ENCODE results near the gene NRG4. TPM values are rescaled to one million over a fixed set of nuclear protein-coding genes. Genes with fewer than 3 reads are reported as not detected.

NRG4 gene
- total RNA-seq, 2 donors from 2014 or later = 0.51 to 0.95 TPM

GRCh38 chr15:76010613-76011012, 1.6 kb downstream of the NRG4 start:
- Histone ChIP-seq H3K27me3 (ENCODE audit: control insufficient read depth, insufficient read depth, low read length, poor library complexity, severe bottlenecking) (no peaks in the 10 kb centered on the region), H3K27ac (ENCODE audit: low read depth, low read length) (no peak overlapping the region), H3K9ac (ENCODE audit: extremely low read depth, low read length, poor library complexity, severe bottlenecking) (no peak overlapping the region), H3K4me1 (ENCODE audit: control insufficient read depth, insufficient read depth, low read length) (no peaks in the 10 kb centered on the region), H3K36me3 (ENCODE audit: control insufficient read depth, insufficient read depth, low read length) (no peaks in the 10 kb centered on the region), H3K9me3 (ENCODE audit: control insufficient read depth, low read length) (no peaks in the 10 kb centered on the region), H3K4me3 (ENCODE audit: low read length) (no peak overlapping the region)
- 85% methylated on average over 2 of the region's 2 CpGs; no CpG with 5 or more reads in 1 of the 2 experiments for WGBS, 2 experiments (ENCODE audit: insufficient coverage in 1 of 2, insufficient read length in 1 of 2)
- peaks cover 18% of the 10 kb centered on the region for H3K9me3 Mint-ChIP-seq
- H3K27ac Mint-ChIP-seq = no peak overlapping the region
- H3K36me3 Mint-ChIP-seq (ENCODE audit: low read depth) = peaks cover 2% of the 10 kb centered on the region
- no peak for TF ChIP-seq CTCF (conservative IDR thresholded peaks at IDR 0.05)
- DNase-seq = no peak
- no peak overlapping the region for H3K4me3 Mint-ChIP-seq
- peaks cover 1% of the 10 kb centered on the region for H3K27me3 Mint-ChIP-seq (ENCODE audit: insufficient read depth)
- H3K4me1 Mint-ChIP-seq = peaks cover 20% of the 10 kb centered on the region

GRCh38 chr15:76006136-76006778, 6.0 kb downstream of the NRG4 start:
- Mint-ChIP-seq H3K27ac (no peak overlapping the region), H3K36me3 (ENCODE audit: low read depth) (no peaks in the 10 kb centered on the region), H3K27me3 (ENCODE audit: insufficient read depth) (no peaks in the 10 kb centered on the region), H3K4me1 (peaks cover 21% of the 10 kb centered on the region), H3K4me3 (no peak overlapping the region), H3K9me3 (no peaks in the 10 kb centered on the region)
- H3K4me3 ChIP-seq (ENCODE audit: low read length) = no peak overlapping the region
- H3K27ac ChIP-seq (ENCODE audit: low read depth, low read length) = no peak overlapping the region
- H3K4me1 ChIP-seq (ENCODE audit: control insufficient read depth, insufficient read depth, low read length) = no peaks in the 10 kb centered on the region
- H3K36me3 ChIP-seq (ENCODE audit: control insufficient read depth, insufficient read depth, low read length) = no peaks in the 10 kb centered on the region
- no peak for DNase-seq
- no peak overlapping the region for H3K9ac ChIP-seq (ENCODE audit: extremely low read depth, low read length, poor library complexity, severe bottlenecking)
- no peak for TF ChIP-seq CTCF (conservative IDR thresholded peaks at IDR 0.05)
- H3K9me3 ChIP-seq (ENCODE audit: control insufficient read depth, low read length) = no peaks in the 10 kb centered on the region
- no peaks in the 10 kb centered on the region for H3K27me3 ChIP-seq (ENCODE audit: control insufficient read depth, insufficient read depth, low read length, poor library complexity, severe bottlenecking)
- WGBS, 2 experiments (ENCODE audit: insufficient coverage in 1 of 2, insufficient read length in 1 of 2) = 51 to 80% methylated on average over 2 of the region's 2 CpGs

GRCh38 chr15:76003364-76003763, 8.9 kb downstream of the NRG4 start:
- TF ChIP-seq CTCF (conservative IDR thresholded peaks at IDR 0.05) = no peak

More at GRCh38 chr15:76003364-76003763, 8.9 kb downstream of the NRG4 start:
- Histone ChIP-seq H3K4me1 (ENCODE audit: control insufficient read depth, insufficient read depth, low read length) (no peaks in the 10 kb centered on the region), H3K27ac (ENCODE audit: low read depth, low read length) (no peak overlapping the region), H3K36me3 (ENCODE audit: control insufficient read depth, insufficient read depth, low read length) (no peaks in the 10 kb centered on the region), H3K9ac (ENCODE audit: extremely low read depth, low read length, poor library complexity, severe bottlenecking) (no peak overlapping the region), H3K4me3 (ENCODE audit: low read length) (no peak overlapping the region), H3K9me3 (ENCODE audit: control insufficient read depth, low read length) (no peaks in the 10 kb centered on the region), H3K27me3 (ENCODE audit: control insufficient read depth, insufficient read depth, low read length, poor library complexity, severe bottlenecking) (no peaks in the 10 kb centered on the region)
- DNase-seq = no peak
- H3K27ac Mint-ChIP-seq = no peak overlapping the region
- H3K36me3 Mint-ChIP-seq (ENCODE audit: low read depth) = no peaks in the 10 kb centered on the region
- H3K9me3 Mint-ChIP-seq = no peaks in the 10 kb centered on the region
- H3K27me3 Mint-ChIP-seq (ENCODE audit: insufficient read depth) = no peaks in the 10 kb centered on the region
- peaks cover 17% of the 10 kb centered on the region for H3K4me1 Mint-ChIP-seq
- no peak overlapping the region for H3K4me3 Mint-ChIP-seq

All from endodermal cell (in vitro differentiated cells).